Measurements from ENCODE around the gene ERGIC1.
"Not testable (repeated sequence)": the region's sequence is repeated elsewhere in the genome, so short reads cannot be mapped to it uniquely, and the experiment has no call there.

Gene ERGIC1

GRCh38 chr5:172878933-172879752, 45.1 kb downstream of the ERGIC1 start:
- no peak for DNase-seq

- DNase-seq = no peak
These were observed 47.8 kb downstream of the ERGIC1 start for GRCh38 chr5:172881691-172882370.

- no peak for DNase-seq
These were observed 49.0 kb downstream of the ERGIC1 start for GRCh38 chr5:172883066-172883465.

- DNase-seq = no peak
These were observed 51.7 kb downstream of the ERGIC1 start for GRCh38 chr5:172885597-172886340.

DNA sequence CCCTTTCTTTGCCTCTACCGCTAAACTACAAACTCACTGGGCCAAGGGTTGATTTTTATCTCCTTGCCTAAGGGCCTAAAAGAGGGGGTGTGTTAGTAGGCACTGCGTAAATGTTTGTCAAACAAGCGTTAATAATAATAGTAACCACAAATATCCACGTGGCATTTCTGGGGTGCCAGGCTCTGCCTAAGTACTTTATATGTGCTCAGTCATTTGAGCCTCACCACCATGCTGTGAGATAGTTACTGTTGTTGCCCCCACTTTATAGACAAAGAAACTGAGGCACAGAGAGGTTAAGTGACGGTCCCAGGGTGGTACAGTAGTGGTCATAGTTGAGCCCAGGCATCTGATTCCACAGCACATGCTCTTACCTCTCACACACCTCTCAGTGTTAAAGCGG, 52.4 kb downstream of the ERGIC1 start:
- DNase-seq = no peak

DNA sequence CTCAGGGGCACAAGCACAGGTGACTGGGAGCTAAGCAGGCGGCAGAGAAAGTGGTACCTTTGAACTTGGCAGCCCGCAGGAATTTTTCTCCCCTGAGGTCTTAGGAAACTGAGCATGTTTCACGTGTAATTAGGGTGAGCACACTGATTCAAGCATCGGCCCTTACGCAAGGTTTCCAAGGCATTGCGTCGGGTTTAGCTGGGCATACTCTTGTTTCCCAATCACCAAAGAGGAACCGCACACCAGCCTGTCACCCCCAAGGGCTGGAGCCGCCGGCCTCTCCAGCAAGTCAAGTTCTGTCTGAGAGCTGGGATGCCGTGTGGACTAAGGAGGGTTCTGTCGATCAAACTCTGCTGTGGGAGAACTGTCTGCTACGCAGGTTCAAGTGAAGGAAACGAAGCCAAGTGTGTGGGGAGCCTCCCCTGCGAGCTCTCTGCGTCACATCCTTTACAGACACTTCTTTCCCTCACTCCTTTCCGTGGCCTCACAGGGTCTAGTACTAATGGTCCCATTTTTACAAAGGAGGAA, 53.0 kb downstream of the ERGIC1 start:
- DNase-seq = no peak

DNA sequence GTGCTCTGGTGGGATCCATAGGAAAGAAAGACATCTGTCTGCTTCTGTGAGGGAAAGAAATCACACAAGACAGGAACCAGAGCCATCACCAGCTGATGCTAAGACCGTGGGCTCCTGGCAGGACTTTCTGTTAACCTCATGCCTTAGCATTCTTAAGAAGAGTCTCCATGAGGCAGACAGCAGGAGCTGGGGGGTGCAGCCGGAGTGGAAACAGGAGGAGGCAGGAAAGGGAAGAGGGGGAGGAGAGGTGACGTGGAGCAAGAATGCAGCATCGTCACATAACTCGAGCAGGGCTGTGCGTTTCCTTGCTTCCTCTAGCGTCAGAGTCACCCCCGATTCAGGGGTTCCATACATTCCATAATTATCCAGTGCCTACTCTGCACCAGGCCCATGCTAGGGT, 53.6 kb downstream of the ERGIC1 start:
- DNase-seq = peak; percentile 57

DNA sequence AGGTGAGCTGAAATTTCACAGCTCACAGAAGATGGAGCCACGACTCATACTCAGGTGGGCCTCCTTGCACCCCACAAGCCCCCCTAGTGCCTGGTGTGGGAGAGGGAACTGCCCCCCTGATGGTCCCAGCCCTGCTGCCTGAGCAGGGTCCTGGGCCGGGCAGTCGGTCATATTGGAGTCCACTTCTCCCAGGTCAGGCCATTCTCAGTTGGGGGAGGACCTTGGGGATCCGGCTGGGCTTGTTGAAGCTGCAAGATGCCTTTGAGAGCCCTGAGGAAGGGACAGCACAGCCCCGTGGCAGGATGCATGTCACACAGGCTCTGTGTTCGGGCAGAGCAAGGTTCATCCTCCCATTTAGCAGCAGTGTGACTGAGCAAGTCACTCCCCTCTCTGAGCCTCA, 56.6 kb downstream of the ERGIC1 start:
- DNase-seq = no peak

DNA sequence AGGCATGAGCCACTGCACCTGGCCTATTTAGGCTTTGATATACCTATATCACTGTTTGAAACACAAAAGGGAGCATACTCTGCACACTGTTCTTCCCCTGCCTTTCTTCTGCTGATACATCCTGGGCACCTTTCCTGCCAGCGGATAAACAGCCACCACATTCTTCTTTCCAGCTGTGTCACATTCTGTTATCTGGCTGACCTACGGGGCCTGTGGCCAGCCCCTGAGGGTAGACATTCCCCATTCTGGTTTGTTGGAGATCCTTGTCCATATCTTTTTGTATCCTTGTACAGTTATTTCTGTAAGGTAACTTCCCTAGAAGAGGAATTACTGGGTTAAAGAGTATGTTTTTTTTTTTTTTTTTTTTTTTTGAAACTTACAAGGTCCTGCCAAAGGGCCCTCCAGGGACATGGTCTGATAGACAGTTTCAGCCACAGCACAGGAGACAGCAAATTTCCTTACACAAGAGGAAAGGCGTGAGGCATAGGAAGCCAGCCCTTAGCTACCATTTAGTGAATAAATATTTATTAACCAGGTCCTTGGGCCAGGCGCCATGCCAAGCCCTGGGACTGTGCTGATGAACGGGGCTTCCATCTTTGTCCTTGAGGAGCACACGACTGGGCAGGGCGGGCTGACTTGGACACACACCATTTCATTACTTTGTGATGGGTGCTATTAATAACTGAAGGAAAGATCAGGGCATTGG, 57.8 kb downstream of the ERGIC1 start:
- DNase-seq = no peak

GRCh38 chr5:172892713-172893112, 58.7 kb downstream of the ERGIC1 start:
- DNase-seq = no peak

DNA sequence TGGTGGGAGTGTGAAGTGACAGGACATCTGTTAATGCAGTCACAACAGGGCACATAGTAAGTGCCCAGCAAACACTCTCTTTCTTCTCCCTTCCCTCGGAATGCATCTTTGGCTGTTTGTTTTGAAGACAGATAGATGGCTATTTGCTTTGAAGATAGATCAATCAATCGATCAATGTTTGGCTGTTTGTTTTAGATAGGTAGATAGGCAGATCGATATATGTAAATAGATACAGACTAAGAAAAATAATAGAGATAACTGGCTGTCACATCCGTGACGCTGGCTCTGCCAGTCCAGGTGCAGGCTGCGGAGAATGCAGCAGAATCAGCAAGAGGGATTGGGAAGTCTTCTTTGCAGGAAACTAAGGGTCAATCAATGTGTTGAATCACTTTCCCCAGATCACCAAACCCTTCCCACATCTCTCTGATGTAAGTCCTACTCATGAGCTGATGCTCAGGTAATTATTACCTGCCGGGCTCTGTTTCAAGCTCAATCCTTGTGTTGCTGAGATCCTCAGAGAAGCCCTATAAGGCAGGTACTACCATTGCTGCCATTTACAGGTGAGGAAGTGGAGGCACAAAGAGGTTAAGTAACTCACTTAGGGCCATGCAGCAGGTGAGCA, 60.8 kb downstream of the ERGIC1 start:
- no peak for DNase-seq

DNA sequence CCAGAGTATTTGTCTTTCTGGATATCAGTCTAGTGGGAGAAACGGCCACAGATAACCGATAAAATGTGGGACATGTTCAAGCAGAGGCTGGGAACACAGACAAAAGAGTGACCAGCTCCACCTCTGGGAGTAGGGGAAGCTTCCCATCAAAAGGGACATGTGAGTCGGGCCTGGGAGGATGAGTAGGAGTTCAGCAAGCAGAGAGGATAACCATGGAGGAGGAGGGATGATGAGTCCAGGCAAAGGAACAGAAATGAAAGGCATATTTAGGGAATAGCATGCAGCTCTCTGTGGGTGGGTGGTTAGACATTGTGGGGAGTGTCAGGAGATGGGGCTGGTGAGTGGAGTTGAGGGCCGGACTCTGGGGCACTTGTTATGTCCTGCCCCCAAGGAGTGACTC, 61.5 kb downstream of the ERGIC1 start:
- no peak for DNase-seq

DNA sequence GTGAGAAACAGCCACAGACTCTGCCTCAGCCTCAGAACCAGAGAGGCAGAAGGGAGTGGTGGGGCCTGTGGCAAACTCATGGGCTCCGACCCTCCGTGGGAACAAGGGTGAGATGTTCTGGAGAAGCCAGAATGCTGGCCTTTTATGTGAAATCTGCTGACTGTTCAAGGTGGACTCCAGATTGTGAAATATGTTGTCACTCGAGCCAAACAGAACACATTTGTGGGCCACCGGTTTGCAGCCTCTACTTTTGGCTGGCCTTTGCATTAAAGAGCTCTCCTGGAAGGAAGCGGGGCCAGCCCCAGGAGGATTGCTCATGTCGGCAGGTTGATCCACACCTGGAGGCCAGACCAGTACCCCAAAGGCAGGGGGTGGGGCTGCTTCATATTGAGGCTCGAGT, 62.4 kb downstream of the ERGIC1 start:
- no peak for DNase-seq

GRCh38 chr5:172897067-172897466, 63.0 kb downstream of the ERGIC1 start:
- not testable (repeated sequence) for DNase-seq

DNA sequence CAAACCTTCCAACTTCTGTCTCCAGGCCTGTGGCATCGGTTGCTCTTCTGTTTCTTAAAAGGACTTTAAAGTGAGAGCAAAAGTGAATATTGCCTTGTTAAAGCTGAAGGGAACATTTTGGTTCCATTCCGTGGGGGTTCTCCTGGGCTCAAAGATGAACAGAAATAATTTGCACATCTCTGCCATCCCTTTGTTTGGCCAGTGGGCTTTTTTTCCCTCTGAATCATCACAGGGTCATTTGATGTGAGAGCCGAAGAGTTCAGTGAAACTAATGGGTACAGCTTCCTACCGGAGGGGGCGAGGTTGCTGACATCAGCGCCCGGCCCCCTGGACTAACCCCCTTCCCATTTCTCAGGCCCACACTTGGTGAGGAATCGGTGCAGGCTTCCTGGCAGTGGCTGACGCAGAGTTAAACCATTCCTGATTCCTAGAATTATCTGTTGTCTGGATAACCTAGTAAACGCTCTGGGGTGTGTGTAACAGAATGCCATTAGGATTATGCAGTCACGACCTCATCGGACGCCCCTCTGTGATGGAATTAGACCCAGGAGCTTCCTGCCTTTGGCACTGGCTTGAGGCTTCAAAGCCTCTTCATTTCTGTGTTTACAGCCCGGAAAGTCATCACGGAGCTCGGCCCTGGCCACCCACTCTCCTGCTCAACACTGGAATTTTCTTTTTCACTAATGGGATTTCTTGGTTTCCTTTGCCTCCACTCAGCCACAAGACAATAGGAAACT, 63.6 kb downstream of the ERGIC1 start:
- DNase-seq = no peak

DNA sequence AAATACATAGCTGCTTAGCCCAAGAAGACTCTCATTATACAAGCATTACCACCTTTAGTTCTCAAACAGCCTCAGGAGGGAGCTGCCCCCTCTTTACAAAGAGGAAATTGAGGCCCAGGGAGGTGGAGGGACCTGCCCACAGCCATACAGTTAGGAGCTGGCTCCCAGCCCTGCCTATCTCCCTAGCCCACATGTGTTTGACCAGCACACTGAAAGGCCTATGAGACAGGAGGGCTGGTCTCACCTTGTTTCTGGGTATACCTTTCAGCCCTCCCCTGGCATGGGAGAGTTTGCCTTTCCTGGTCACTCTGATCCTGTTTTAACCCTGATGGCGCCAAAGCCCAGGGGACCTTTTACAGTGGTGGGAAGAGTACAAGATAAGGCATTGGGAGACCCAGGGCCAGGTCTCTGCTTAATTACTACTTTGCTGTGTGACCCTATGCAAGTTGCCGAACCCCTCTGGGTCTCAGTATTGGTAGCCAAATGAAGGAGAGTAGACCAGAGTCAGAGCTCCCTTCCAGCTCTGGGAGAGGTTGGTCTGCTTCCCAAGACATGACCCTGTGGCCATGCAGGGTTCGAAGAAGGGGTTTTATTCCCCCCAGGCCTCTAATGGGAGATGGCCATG, 64.3 kb downstream of the ERGIC1 start:
- no peak for DNase-seq

DNA sequence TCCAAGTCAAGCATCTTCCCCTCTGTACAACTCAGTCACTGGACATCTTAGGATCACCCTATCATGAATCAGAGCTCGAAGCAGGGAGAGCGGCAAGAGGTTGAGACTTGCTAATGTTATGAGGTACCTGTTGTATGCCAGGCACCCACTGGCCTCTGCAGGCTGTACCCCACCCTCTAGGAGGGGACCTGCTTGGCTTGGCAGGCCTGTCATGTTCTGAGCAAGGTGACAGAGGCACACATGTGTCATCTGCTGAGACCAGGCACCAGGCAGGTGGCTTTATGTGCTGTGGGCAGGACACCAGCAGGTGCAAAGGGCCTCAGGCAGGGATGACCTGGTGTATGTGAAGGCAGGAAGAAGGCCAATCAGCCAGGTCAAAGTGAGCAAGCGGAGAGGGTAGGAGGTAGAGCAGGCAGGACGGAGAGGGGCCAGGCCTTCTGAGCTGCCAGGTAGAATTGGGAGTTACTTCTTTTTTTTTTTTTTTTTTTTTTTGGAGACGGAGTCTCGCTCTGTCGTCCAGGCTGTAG, 64.9 kb downstream of the ERGIC1 start:
- no peak for DNase-seq

DNA sequence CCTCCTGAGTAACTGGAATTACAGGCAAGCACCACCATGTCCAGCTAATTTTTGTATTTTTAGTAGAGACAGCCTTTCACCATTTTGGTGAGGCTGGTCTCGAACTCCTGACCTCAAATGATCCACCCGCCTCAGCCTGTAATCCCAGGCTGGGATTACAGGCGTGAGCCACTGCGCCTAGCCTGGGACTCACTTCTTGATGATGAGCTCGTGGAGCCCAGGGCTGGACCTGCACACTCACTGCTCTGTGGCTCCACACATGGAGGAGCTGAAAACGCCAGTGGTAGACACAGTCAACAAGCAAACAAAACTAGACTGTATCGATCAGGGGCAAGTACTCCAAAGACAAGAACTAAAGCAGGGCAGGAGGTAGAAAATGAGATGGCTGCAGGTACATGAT, 65.4 kb downstream of the ERGIC1 start:
- DNase-seq = no peak

DNA sequence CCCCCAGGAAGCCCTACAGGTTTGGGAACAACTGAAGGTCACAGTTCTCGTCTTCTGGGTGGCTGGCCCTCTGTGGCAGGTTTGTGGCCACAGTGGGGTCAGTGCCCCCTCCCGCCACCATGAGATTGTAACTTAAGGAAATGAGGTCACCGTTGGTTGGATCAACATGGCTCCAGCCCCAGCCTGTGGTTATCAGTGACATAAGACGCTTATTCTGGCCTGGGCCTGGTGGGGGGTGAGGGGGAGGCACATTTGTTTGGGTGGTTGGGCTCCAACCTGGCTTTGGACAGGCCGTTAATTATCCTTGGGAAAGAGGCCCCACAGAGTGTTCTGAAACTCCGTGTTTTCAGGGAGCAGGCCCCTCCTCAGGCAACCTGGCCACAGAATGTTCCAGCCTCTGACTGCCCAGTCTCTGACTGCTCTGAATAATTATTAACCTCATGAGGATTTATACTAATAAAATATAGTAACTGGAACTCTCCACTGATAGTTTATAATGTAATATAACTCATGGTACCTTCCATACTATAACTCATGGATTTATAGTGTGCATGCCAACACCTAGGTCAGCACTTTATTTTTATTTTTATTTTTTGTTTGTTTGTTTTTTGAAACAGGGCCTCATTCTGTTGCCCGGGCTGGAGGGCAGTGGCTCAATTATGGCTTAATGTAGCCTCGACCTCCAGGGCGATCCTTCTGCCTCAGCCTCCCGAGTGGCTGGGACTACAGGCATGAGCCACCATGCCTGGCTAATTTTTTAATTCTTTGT, 67.1 kb downstream of the ERGIC1 start:
- no peak for DNase-seq

Data from right kidney (tissue), 1 donor.